ENCODE data around the gene ADNP2. TPM values are rescaled to one million over a fixed set of nuclear protein-coding genes. Genes with fewer than 3 reads are reported as not detected.

Gene ADNP2
- total RNA-seq, 1 experiment from 2014 or later = 12.6 TPM

GRCh38 chr18:80154293-80154692, 45.2 kb downstream of the ADNP2 start:
- no TSS peak for BruUV-seq (replicated peaks)
- H3K4me3 ChIP-seq = no peak overlapping the region

GRCh38 chr18:80157708-80158343, 48.8 kb downstream of the ADNP2 start:
- no peak overlapping the region for H2AFZ ChIP-seq
- no peak overlapping the region for H3K27ac ChIP-seq
- H3K9me2 ChIP-seq (ENCODE audit: insufficient read depth) = no peaks in the 10 kb centered on the region
- H3K4me1 ChIP-seq (replicated peaks; ENCODE audit: insufficient read depth) = no peaks in the 10 kb centered on the region
- H3K4me3 ChIP-seq = no peak overlapping the region
- ChIA-PET CTCF (no interaction called here), POLR2A (ENCODE audit: unreplicated experiment) (no interaction called here)
- no peaks in the 10 kb centered on the region; the same call in 1 of the 2 replicates for H3F3A ChIP-seq (ENCODE audit: insufficient read depth, low read depth)
- no peaks in the 10 kb centered on the region for H3K79me2 ChIP-seq (ENCODE audit: low read depth)
- BruUV-seq (replicated peaks) = no TSS peak
- peaks cover 3% of the 10 kb centered on the region; the same call in 1 of the 2 replicates for H4K20me1 ChIP-seq (ENCODE audit: insufficient read depth)
- no peaks in the 10 kb centered on the region for H3K27me3 ChIP-seq (ENCODE audit: insufficient read depth, low read depth)
- peak; percentile 93 for TF ChIP-seq CTCF (conservative IDR thresholded peaks at IDR 0.05)
- TF ChIP-seq EZH2 (IDR thresholded peaks at IDR 0.05; ENCODE audit: low read depth) = no peak
- H3K9me3 ChIP-seq (ENCODE audit: insufficient read depth, low read depth) = no peaks in the 10 kb centered on the region
- no peak overlapping the region for H3K4me2 ChIP-seq
- peak; percentile 30 to 39 for DNase-seq
- peaks cover 12% of the 10 kb centered on the region; the same call in 1 of the 2 replicates for H3K36me3 ChIP-seq (ENCODE audit: low read depth)
- intact Hi-C loops (cut with micrococcal nuclease; ENCODE audit: unreplicated experiment) = no loop called here

More at GRCh38 chr18:80154293-80154692, 45.2 kb downstream of the ADNP2 start:
- Histone ChIP-seq H3F3A (ENCODE audit: insufficient read depth, low read depth) (no peaks in the 10 kb centered on the region; the same call in 1 of the 2 replicates), H3K4me2 (no peak overlapping the region), H3K4me1 (replicated peaks; ENCODE audit: insufficient read depth) (no peaks in the 10 kb centered on the region), H3K36me3 (ENCODE audit: low read depth) (peaks cover 12% of the 10 kb centered on the region; the same call in 1 of the 2 replicates), H3K79me2 (ENCODE audit: low read depth) (no peaks in the 10 kb centered on the region), H4K20me1 (ENCODE audit: insufficient read depth) (peaks cover 3% of the 10 kb centered on the region; the same call in 1 of the 2 replicates), H3K27ac (no peak overlapping the region), H3K9me2 (ENCODE audit: insufficient read depth) (no peaks in the 10 kb centered on the region), H2AFZ (no peak overlapping the region), H3K27me3 (ENCODE audit: insufficient read depth, low read depth) (no peaks in the 10 kb centered on the region), H3K9me3 (ENCODE audit: insufficient read depth, low read depth) (no peaks in the 10 kb centered on the region)
- ChIA-PET CTCF (no interaction called here), POLR2A (ENCODE audit: unreplicated experiment) (no interaction called here)
- no peak for DNase-seq
- intact Hi-C loops (cut with micrococcal nuclease; ENCODE audit: unreplicated experiment) = no loop called here
- TF ChIP-seq CTCF (conservative IDR thresholded peaks at IDR 0.05) = no peak; the same call in 1 of the 2 replicates
- no peak for TF ChIP-seq EZH2 (IDR thresholded peaks at IDR 0.05; ENCODE audit: low read depth)

GRCh38 chr18:80158365-80158764, 49.3 kb downstream of the ADNP2 start:
- no peak for DNase-seq
- Histone ChIP-seq H3K9me3 (ENCODE audit: insufficient read depth, low read depth) (no peaks in the 10 kb centered on the region), H4K20me1 (ENCODE audit: insufficient read depth) (peaks cover 3% of the 10 kb centered on the region; the same call in 1 of the 2 replicates), H2AFZ (no peak overlapping the region), H3K79me2 (ENCODE audit: low read depth) (no peaks in the 10 kb centered on the region), H3K27me3 (ENCODE audit: insufficient read depth, low read depth) (no peaks in the 10 kb centered on the region), H3K4me3 (no peak overlapping the region), H3K4me1 (replicated peaks; ENCODE audit: insufficient read depth) (no peaks in the 10 kb centered on the region), H3K9me2 (ENCODE audit: insufficient read depth) (no peaks in the 10 kb centered on the region), H3K36me3 (ENCODE audit: low read depth) (peaks cover 12% of the 10 kb centered on the region; the same call in 1 of the 2 replicates), H3K27ac (no peak overlapping the region), H3F3A (ENCODE audit: insufficient read depth, low read depth) (no peaks in the 10 kb centered on the region; the same call in 1 of the 2 replicates), H3K4me2 (no peak overlapping the region)
- no TSS peak for BruUV-seq (replicated peaks)
- TF ChIP-seq EZH2 (IDR thresholded peaks at IDR 0.05; ENCODE audit: low read depth) (no peak), CTCF (conservative IDR thresholded peaks at IDR 0.05) (no peak)
- intact Hi-C loops (cut with micrococcal nuclease; ENCODE audit: unreplicated experiment) = no loop called here
- CTCF ChIA-PET = no interaction called here
- POLR2A ChIA-PET (ENCODE audit: unreplicated experiment) = no interaction called here
